ENCODE data around the gene FLT3.

FLT3 gene

DNA sequence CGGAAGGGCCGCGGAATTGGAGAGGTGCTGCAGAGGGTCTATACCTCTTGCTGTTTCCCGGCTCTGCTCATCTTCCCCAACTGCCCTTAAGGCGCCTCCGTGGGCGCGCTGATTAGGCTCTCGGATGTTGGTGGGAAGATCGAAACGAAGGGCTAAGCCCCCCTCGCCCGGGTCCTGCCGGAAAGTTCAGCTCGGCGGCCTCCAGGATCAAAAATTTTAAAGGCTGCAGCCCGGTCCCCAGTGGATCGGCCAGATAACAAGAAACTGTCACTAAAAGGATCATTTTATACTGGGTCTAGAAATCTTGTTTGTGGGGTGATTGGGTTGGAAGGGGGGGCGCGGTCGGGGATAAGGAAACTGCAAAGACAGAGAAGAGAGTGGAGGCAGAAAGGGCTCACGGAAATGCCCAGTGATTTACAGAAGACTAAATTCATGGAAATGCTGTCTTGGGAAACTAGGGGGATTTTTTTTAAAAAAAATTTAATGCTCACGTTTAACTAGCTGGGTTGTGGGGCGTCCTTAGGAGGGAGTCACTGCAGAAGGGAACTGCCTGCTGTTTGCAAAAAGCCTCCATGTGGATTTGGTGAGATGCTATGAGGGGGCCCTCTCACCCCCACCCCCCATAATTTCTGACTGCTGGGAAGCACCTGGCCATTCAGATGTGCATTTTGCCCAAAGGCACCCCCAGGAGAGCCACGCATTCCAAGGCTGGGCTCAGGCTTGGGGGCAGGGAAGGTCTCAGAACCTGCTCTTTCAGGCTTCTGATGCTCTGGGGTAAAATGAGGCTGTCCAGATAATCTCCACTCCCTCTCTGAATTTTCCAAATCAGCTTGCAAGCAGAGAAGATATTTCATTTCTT, 138.9 kb downstream of the FLT3 start:
- H3K4me3 ChIP-seq (ENCODE audit: low read length): no peak overlapping the region
- DNase-seq (ENCODE audit: low read depth): no peak
- TF ChIP-seq, protein P1, sequence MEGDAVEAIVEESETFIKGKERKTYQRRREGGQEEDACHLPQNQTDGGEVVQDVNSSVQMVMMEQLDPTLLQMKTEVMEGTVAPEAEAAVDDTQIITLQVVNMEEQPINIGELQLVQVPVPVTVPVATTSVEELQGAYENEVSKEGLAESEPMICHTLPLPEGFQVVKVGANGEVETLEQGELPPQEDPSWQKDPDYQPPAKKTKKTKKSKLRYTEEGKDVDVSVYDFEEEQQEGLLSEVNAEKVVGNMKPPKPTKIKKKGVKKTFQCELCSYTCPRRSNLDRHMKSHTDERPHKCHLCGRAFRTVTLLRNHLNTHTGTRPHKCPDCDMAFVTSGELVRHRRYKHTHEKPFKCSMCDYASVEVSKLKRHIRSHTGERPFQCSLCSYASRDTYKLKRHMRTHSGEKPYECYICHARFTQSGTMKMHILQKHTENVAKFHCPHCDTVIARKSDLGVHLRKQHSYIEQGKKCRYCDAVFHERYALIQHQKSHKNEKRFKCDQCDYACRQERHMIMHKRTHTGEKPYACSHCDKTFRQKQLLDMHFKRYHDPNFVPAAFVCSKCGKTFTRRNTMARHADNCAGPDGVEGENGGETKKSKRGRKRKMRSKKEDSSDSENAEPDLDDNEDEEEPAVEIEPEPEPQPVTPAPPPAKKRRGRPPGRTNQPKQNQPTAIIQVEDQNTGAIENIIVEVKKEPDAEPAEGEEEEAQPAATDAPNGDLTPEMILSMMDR (conservative IDR thresholded peaks at IDR 0.05; ENCODE audit: low read length): no peak

DNA sequence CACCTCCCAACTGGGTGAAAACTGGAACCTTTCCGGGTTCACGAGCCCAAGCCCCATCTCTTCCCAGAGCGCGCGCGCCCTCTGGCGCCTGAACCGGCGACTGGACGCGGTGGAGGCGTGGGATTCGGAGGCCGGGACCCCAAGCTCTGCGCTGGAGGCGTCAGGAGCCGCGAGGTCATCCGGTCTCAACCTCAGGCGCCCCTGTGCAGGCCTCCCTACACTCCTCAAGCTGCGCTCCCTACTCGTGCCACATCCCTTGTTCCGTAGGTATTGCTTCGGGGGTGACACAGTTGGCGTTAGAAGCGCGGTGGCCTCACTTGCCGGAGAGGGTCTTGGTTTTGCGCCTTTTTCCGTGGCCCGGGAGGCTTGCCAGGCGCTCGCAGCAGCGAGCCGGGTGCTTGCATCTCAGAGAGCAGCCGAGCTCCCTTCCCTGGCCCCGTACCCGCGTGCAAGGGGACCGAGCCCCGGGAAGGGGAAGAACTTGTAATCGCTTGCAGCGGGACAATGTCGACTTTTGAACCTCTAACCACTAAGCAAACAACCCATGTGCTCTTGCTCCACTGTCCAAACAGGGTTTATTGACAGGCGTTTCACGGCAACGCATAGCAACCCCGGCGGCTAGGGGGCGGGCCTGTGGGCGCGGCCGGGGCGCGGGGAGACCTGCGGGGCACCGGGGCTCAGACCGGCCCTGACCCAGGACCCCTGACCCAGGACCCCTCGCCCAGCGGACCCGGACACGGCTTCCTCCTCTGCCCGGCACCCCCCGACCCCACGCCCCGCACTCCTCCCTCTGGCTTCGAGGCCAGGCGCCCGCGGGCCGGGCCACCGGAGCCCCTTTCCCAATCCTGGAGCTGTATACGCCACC, 139.8 kb downstream of the FLT3 start:
- peak; percentile 12 for DNase-seq (ENCODE audit: low read depth)
- TF ChIP-seq, protein P1 (conservative IDR thresholded peaks at IDR 0.05; ENCODE audit: low read length): peak; percentile 28
- H3K4me3 ChIP-seq (ENCODE audit: low read length): peak overlapping the region; percentile 26; the same call in 1 of the 2 replicates

DNA sequence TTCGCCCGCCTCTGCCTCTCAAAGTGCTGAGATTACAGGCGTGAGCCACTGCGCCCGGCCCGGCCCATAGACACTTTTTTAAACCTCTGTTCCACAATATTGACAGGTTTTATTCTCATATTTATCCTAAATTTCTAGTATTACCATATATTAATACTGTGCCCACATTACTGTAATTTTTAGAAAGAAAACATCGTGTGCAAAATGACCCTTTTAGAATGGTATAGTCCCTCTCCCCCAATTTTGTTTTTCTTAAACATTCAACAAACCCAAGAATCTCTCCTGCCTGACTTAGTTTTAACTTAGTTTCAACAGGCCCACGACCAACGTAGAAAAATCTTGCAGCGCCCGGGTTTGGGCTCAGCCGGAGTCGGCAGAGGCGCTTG, 140.4 kb downstream of the FLT3 start:
- DNase-seq (ENCODE audit: low read depth): no peak
- H3K4me3 ChIP-seq (ENCODE audit: low read length): no peak overlapping the region; the same call in 1 of the 2 replicates
- TF ChIP-seq, protein P1 (conservative IDR thresholded peaks at IDR 0.05; ENCODE audit: low read length): no peak

DNA sequence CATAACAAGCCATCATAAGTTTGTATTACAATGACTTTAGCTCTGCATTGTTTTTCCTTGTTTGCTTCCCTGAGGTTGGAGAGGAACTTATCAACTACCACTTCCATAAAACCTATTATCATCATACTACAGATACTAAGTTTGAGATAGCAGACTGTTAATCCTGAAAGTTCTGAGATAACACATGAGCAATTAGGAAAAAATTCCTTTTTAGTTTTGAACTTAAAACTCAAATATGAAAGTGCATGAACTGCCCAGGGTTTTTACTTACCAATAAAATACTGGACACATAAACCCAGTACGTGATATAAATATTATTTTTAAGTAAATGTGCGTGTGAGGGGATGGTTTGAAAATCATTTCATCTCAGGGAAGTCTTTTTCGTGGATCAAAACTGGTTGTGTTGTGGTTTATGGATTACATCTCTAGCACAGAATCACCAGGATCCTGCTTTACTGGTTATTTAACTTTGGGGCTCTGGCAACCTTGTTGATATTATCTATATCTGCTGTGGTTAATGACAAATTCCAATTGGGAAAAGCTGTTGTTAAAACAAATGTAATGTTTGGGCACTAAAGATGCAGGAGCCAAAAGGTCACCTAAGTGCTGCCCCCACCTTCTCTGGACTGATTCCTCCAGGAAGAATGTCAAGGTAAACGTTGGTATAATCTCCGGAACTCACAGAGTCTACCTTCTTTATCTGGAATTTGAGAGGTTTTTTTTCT, 143.6 kb downstream of the FLT3 start:
- no peak for DNase-seq (ENCODE audit: low read depth)
- TF ChIP-seq, protein P1 (conservative IDR thresholded peaks at IDR 0.05; ENCODE audit: low read length): no peak
- no peak overlapping the region for H3K4me3 ChIP-seq (ENCODE audit: low read length)

DNA sequence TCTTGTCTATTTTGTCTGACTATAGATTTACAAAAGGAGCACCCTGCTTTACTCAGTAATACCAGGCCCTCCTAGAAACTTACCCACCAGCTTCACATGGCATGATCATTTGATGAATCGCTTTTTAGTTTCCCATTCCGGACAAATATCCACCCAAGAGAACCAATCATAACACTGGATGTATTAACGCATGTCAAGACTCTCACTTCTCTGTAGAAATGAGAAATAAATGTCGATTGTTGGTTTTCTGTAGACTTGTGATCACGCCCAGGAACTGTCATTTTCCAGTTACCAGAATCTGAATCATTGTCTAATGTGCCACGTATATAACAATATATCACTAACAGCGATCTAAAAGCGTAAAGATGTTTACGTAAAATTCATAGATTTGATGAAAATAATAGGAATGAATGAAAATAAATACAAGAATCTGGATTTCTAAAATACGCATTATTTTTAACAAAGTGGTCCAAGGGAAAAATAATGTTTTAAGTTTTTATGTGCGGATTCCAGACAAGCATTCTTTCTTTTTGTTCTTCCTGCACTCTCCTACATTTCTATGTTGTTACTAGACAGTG, 145.3 kb downstream of the FLT3 start:
- no peak for DNase-seq (ENCODE audit: low read depth)
- H3K4me3 ChIP-seq (ENCODE audit: low read length): no peak overlapping the region
- TF ChIP-seq, protein P1 (conservative IDR thresholded peaks at IDR 0.05; ENCODE audit: low read length): no peak

DNA sequence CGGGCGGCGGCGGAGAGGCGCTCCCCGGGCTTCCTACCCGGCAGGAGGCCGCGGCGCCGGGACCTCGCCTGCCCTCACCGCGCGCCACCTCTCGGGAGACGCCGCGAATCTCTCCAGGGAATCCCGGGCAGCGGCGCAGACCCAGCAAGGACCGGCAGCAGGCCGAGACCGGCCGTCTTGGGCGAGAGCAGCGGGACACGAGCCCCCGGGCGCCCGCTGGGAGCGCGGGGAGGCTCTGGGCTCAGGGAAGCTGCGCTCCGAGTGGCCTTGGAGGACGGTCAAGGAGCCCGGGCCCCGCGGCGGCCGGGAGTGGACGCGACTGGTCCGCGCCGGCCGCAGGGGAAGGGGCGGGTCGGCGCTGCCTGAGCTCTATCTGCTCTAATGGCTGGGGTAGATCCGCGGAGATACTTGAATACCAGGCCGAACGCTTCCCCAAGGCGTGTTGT, 145.9 kb downstream of the FLT3 start:
- peak; percentile 31 for DNase-seq (ENCODE audit: low read depth)

More for the DNA sequence above, 145.9 kb downstream of the FLT3 start:
- TF ChIP-seq, protein P1 (conservative IDR thresholded peaks at IDR 0.05; ENCODE audit: low read length): no peak
- peak overlapping the region; percentile 53 for H3K4me3 ChIP-seq (ENCODE audit: low read length)
